Neural cell (in vitro differentiated cells): ENCODE data around the gene SLC13A2. TPM values are rescaled to one million over a fixed set of nuclear protein-coding genes. Genes with fewer than 3 reads are reported as not detected.

Experiments used
- H2AFZ ChIP-seq: fragments of 200-600, 300-800 bp; sonication (generic), shearing (Covaris generic); 2 replicates; pipeline ENCODE4 v1.6.0; 2014; ENCODE audit warnings: low read depth, mild to moderate bottlenecking, antibody characterized with exemption, low read length, moderate library complexity
- H3F3A ChIP-seq: fragments of 200-600 bp; shearing (Covaris generic); 2 replicates; pipeline ENCODE4 v1.6.1; 2016; ENCODE audit warnings: mild to moderate bottlenecking, moderate library complexity, mixed read lengths, antibody characterized with exemption, low read length; ENCODE audit not compliant: insufficient read depth, poor library complexity, severe bottlenecking
- H3K27ac ChIP-seq: fragments of 200-600, 300-800 bp; sonication (generic), shearing (Covaris generic); 2 replicates; pipeline ENCODE4 v1.5.1; 2014; ENCODE audit warnings: mild to moderate bottlenecking, low read length, moderate library complexity
- H3K27me3 ChIP-seq: fragments of 300-800, 200-600 bp; sonication (generic), shearing (Covaris generic); 2 replicates; pipeline ENCODE4 v1.6.0; 2014; ENCODE audit warnings: mild to moderate bottlenecking, low read depth, low read length, moderate library complexity; ENCODE audit not compliant: insufficient read depth
- H3K36me3 ChIP-seq: fragments of 300-800, 200-600 bp; sonication (generic), shearing (Covaris generic); 2 replicates; pipeline ENCODE4 v1.5.1; 2014; ENCODE audit warnings: mild to moderate bottlenecking, antibody characterized with exemption, low read length, moderate library complexity; ENCODE audit not compliant: insufficient read depth
- H3K4me2 ChIP-seq: fragments of 300-800, 200-600 bp; sonication (generic), shearing (Covaris generic); 2 replicates; pipeline ENCODE4 v1.6.0; 2014; ENCODE audit warnings: mild to moderate bottlenecking, low read length
- H3K4me3 ChIP-seq: fragments of 300-800, 200-600 bp; sonication (generic), shearing (Covaris generic); 2 replicates; pipeline ENCODE4 v1.5.1; 2014; ENCODE audit warnings: mild to moderate bottlenecking, low read length, moderate library complexity
- H3K79me2 ChIP-seq: fragments of 200-600 bp; shearing (Covaris generic); replicated peaks from 2 replicates; pipeline ENCODE4 v1.6.0; 2014; ENCODE audit warnings: mild to moderate bottlenecking, low read length, moderate library complexity; ENCODE audit not compliant: insufficient read depth
- H3K9ac ChIP-seq: fragments of 300-800, 200-600 bp; sonication (generic), shearing (Covaris generic); 2 replicates; pipeline ENCODE4 v1.6.1; 2016; ENCODE audit warnings: mild to moderate bottlenecking, low read length, mixed read lengths
- H3K9me2 ChIP-seq: fragments of 200-600 bp; shearing (Covaris generic); 2 replicates; pipeline ENCODE4 v1.6.1; 2016; ENCODE audit warnings: mild to moderate bottlenecking, low read length, mixed read lengths; ENCODE audit not compliant: insufficient read depth
- H3K9me3 ChIP-seq: fragments of 200-600, 300-800 bp; sonication (generic), shearing (Covaris generic); 2 replicates; pipeline ENCODE4 v1.6.1; 2016; ENCODE audit warnings: mild to moderate bottlenecking, mixed run types, low read length, moderate library complexity, mixed read lengths
- H4K20me1 ChIP-seq: fragments of 200-600 bp; shearing (Covaris generic); 2 replicates; pipeline ENCODE4 v1.6.1; 2016; ENCODE audit warnings: mild to moderate bottlenecking, mixed run types; ENCODE audit not compliant: insufficient read depth
- EP300 ChIP-seq: fragments of 450-650 bp; conservative IDR thresholded peaks from 2 replicates; pipeline ENCODE4 v1.6.1; 2014; ENCODE audit warnings: antibody characterized with exemption, mild to moderate bottlenecking, moderate library complexity; ENCODE audit not compliant: poor library complexity, severe bottlenecking
- EZH2 ChIP-seq: fragments of 200-600, 300-800 bp; shearing (Covaris generic), sonication (generic); IDR thresholded peaks from 2 replicates; pipeline ENCODE4 v1.6.1; 2014; ENCODE audit warnings: antibody characterized with exemption, low read length, borderline replicate concordance, mild to moderate bottlenecking; ENCODE audit not compliant: insufficient read depth, poor library complexity, severe bottlenecking
- MXI1 ChIP-seq: fragments of 450-650 bp; conservative IDR thresholded peaks from 2 replicates; pipeline ENCODE4 v1.6.1; 2014; ENCODE audit warnings: antibody characterized with exemption, mild to moderate bottlenecking; ENCODE audit not compliant: poor library complexity, severe bottlenecking
- POLR2AphosphoS5 ChIP-seq: IDR thresholded peaks from 2 replicates; pipeline ENCODE4 v1.6.1; 2012
- RAD21 ChIP-seq: fragments of 450-650 bp; conservative IDR thresholded peaks from 2 replicates; pipeline ENCODE4 v1.6.1; 2014; ENCODE audit warnings: antibody characterized with exemption, mild to moderate bottlenecking, moderate library complexity
- SMC3 ChIP-seq: fragments of 450-650 bp; conservative IDR thresholded peaks from 2 replicates; pipeline ENCODE4 v1.6.1; 2014; ENCODE audit warnings: antibody characterized with exemption, mild to moderate bottlenecking, moderate library complexity; ENCODE audit not compliant: poor library complexity
- TAF1 ChIP-seq: IDR thresholded peaks from 2 replicates; pipeline ENCODE4 v1.6.1; 2012; ENCODE audit warnings: low read depth
- polyA plus RNA-seq: library from polyadenylated mRNA; depleted of rRNA; stranded (reverse); fragments of >200 nt; gene quantifications from 2 replicates; pipeline ENCODE4 v1.2.3, GENCODE V29; 2014
- TF ChIP-seq, protein P1 (sequence below): IDR thresholded peaks from 2 replicates; pipeline ENCODE4 v1.6.1; 2012; ENCODE audit warnings: borderline replicate concordance
- TF ChIP-seq, protein P2 (sequence below): fragments of 450-650 bp; IDR thresholded peaks from 2 replicates; pipeline ENCODE4 v1.5.1; 2014; ENCODE audit warnings: antibody characterized with exemption, mild to moderate bottlenecking, moderate library complexity; ENCODE audit not compliant: poor library complexity, severe bottlenecking

The SLC13A2 gene
- polyA plus RNA-seq, 1 donor from 2014 or later: not detected

DNA sequence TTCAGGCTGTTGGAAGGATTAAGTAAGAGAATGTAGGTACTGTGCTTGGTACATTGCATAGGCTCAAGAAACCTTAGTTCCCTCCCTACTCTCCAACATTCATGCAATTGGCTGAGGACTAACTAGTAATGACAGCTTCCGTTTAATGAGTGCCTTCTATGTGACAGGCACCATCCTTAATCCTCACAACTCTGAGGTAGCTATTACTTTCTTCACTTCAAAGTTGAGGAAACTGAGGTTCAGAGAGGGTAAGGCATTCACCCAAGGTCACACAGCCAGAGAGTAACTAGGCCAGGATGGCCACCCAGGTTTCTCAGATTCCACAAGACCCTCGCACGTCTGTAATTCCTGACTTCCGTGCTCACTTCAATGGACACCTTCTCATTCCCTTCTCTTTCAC lies 56.8 kb downstream of the SLC13A2 start:
- no peaks in the 10 kb centered on the region for H3F3A ChIP-seq
- no peaks in the 10 kb centered on the region for H3K79me2 ChIP-seq
- H4K20me1 ChIP-seq: no peaks in the 10 kb centered on the region
- H3K36me3 ChIP-seq: no peaks in the 10 kb centered on the region
- H3K27ac ChIP-seq: no peak overlapping the region
- no peak overlapping the region for H3K4me3 ChIP-seq
- no peak for TF ChIP-seq EZH2
- H3K9me2 ChIP-seq: no peaks in the 10 kb centered on the region
- H2AFZ ChIP-seq: no peak overlapping the region
- no peaks in the 10 kb centered on the region for H3K9me3 ChIP-seq
- no peak overlapping the region for H3K9ac ChIP-seq
- H3K4me2 ChIP-seq: no peak overlapping the region
- no peaks in the 10 kb centered on the region for H3K27me3 ChIP-seq

DNA sequence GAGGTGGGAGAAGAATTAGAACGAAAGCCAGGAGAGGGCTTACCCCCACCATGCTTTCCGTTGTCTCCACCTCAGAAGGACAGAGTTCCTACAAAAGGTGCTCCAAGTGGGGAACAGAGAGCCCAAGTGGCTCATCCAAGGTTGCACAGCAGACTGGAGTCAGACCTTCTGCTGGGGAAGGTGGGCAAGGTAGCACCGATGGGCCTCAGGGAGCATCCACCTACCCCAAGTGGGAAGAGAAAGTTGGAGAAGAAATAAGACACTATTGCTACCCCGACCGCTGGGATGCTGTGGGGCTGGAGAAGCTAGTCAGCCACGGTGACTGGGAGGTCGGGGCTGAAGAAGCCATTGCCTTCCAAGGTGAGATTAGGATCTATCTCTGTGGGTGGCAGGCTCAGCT lies 57.5 kb downstream of the SLC13A2 start:
- Histone ChIP-seq H3K27ac (no peak overlapping the region), H3K36me3 (no peaks in the 10 kb centered on the region), H4K20me1 (no peaks in the 10 kb centered on the region), H3K9me2 (no peaks in the 10 kb centered on the region), H3K9ac (no peak overlapping the region), H3K9me3 (no peaks in the 10 kb centered on the region), H3K4me2 (no peak overlapping the region), H3K79me2 (no peaks in the 10 kb centered on the region), H3K4me3 (no peak overlapping the region), H3F3A (no peaks in the 10 kb centered on the region), H2AFZ (no peak overlapping the region), H3K27me3 (no peaks in the 10 kb centered on the region)
- no peak for TF ChIP-seq SMC3

DNA sequence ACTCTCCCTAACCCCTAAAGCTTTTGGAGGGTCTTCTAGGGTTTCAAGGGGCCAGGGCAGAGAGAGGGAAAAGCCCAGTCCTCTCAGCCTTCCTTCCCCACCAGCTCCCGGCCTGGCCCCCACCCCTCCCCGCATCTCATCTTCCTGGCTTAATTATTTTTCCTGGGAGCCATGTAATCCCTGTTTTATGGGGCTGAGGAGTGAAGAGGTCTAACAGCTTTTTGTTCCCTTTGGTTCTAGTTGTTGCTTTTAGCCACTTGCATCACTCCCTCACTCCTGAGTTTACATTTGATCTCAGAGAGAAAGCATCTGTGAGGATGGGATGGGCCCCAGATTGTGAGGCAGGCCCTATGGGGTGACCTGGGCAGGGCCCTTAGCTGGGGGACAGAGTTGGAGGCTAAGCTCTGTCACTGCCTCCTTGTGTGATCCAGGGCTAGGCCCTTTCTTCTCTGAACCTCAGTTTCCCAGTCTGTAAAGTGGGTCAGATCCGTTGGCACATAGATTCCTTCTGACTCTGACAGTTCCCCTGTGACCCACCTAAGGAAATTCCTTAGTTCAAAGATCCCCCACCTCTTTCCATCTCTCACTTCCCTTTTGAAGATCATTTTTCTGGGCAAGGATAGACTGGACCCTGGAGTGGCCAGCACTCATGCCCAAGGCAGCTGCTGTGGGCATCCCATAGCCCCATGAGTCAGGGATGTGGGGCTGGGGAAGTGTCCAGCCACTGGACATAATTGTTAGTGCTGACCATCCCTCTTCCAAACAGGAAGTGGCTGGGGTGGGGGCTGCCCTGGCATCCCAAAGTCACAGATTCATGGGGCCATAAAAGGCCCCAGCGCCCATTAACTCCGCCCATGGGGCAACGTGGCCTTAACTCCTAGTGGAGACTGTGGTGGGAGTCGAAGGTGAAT lies 58.9 kb downstream of the SLC13A2 start:
- Histone ChIP-seq H2AFZ (no peak overlapping the region), H3K27me3 (no peaks in the 10 kb centered on the region), H3K27ac (no peak overlapping the region), H3K79me2 (no peaks in the 10 kb centered on the region), H3K4me2 (no peak overlapping the region), H3F3A (no peaks in the 10 kb centered on the region), H4K20me1 (no peaks in the 10 kb centered on the region), H3K9ac (no peak overlapping the region), H3K4me3 (no peak overlapping the region), H3K9me3 (no peaks in the 10 kb centered on the region), H3K9me2 (no peaks in the 10 kb centered on the region), H3K36me3 (no peaks in the 10 kb centered on the region)
- TF ChIP-seq, protein P1, sequence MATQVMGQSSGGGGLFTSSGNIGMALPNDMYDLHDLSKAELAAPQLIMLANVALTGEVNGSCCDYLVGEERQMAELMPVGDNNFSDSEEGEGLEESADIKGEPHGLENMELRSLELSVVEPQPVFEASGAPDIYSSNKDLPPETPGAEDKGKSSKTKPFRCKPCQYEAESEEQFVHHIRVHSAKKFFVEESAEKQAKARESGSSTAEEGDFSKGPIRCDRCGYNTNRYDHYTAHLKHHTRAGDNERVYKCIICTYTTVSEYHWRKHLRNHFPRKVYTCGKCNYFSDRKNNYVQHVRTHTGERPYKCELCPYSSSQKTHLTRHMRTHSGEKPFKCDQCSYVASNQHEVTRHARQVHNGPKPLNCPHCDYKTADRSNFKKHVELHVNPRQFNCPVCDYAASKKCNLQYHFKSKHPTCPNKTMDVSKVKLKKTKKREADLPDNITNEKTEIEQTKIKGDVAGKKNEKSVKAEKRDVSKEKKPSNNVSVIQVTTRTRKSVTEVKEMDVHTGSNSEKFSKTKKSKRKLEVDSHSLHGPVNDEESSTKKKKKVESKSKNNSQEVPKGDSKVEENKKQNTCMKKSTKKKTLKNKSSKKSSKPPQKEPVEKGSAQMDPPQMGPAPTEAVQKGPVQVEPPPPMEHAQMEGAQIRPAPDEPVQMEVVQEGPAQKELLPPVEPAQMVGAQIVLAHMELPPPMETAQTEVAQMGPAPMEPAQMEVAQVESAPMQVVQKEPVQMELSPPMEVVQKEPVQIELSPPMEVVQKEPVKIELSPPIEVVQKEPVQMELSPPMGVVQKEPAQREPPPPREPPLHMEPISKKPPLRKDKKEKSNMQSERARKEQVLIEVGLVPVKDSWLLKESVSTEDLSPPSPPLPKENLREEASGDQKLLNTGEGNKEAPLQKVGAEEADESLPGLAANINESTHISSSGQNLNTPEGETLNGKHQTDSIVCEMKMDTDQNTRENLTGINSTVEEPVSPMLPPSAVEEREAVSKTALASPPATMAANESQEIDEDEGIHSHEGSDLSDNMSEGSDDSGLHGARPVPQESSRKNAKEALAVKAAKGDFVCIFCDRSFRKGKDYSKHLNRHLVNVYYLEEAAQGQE: no peak
- no peak for TF ChIP-seq RAD21
- no peak for TF ChIP-seq TAF1
- no peak for TF ChIP-seq EZH2
- TF ChIP-seq POLR2AphosphoS5: no peak
- TF ChIP-seq MXI1: no peak
- no peak for TF ChIP-seq EP300
- TF ChIP-seq, protein P2, sequence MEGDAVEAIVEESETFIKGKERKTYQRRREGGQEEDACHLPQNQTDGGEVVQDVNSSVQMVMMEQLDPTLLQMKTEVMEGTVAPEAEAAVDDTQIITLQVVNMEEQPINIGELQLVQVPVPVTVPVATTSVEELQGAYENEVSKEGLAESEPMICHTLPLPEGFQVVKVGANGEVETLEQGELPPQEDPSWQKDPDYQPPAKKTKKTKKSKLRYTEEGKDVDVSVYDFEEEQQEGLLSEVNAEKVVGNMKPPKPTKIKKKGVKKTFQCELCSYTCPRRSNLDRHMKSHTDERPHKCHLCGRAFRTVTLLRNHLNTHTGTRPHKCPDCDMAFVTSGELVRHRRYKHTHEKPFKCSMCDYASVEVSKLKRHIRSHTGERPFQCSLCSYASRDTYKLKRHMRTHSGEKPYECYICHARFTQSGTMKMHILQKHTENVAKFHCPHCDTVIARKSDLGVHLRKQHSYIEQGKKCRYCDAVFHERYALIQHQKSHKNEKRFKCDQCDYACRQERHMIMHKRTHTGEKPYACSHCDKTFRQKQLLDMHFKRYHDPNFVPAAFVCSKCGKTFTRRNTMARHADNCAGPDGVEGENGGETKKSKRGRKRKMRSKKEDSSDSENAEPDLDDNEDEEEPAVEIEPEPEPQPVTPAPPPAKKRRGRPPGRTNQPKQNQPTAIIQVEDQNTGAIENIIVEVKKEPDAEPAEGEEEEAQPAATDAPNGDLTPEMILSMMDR: no peak
- TF ChIP-seq SMC3: no peak
